Measurements from ENCODE around the gene SORCS1. TPM values are rescaled to one million over a fixed set of nuclear protein-coding genes. Genes with fewer than 3 reads are reported as not detected.
A peak's percentile ranks its signal among the peaks of the same experiment; 100 is the strongest.

The SORCS1 gene
- total RNA-seq, 1 experiment from 2014 or later: not detected

- H3K27ac Mint-ChIP-seq (ENCODE audit: unreplicated experiment): no peak overlapping the region
- no peaks in the 10 kb centered on the region for H3K36me3 ChIP-seq (ENCODE audit: control insufficient read depth, insufficient read depth, low read length)
- H3K4me3 Mint-ChIP-seq (ENCODE audit: unreplicated experiment): no peak overlapping the region
- H3K9me3 ChIP-seq: no peaks in the 10 kb centered on the region
- intact Hi-C loops (cut with micrococcal nuclease; ENCODE audit: unreplicated experiment): loop anchor here (5.0 kb wide), 1 partner anchor 347 kb away; no protein-coding TSS in a partner anchor
- ChIA-PET CTCF (no interaction called here), POLR2A (no interaction called here)
- no TSS peak for BruUV-seq (replicated peaks)
- no peaks in the 10 kb centered on the region for H3K36me3 Mint-ChIP-seq (ENCODE audit: insufficient read depth, unreplicated experiment)
- H3K4me3 ChIP-seq (ENCODE audit: low read depth, low read length): no peak overlapping the region
- TF ChIP-seq CTCF (IDR thresholded peaks at IDR 0.05; ENCODE audit: insufficient read depth in 1 of 2, low read depth in 1 of 2, low read length in 1 of 2, severe bottlenecking in 1 of 2, unreplicated experiment in 1 of 2): peak; percentile 26 to 38
- peak in 1 of 2 experiments; percentile 25 for DNase-seq
- H3K27me3 Mint-ChIP-seq (ENCODE audit: insufficient read depth, unreplicated experiment): peaks cover 3% of the 10 kb centered on the region
- H3K9me3 Mint-ChIP-seq (ENCODE audit: unreplicated experiment): no peaks in the 10 kb centered on the region
- no peaks in the 10 kb centered on the region for H3K27me3 ChIP-seq (replicated peaks; ENCODE audit: control insufficient read depth, insufficient read depth, low read length)
- H3K4me1 ChIP-seq: no peaks in the 10 kb centered on the region
- H3K4me1 Mint-ChIP-seq (ENCODE audit: low read depth, unreplicated experiment): no peaks in the 10 kb centered on the region
Observed at GRCh38 chr10:106795619-106796018, 368.9 kb downstream of the SORCS1 start.

GRCh38 chr10:106793617-106794016 lies 370.9 kb downstream of the SORCS1 start:
- ChIA-PET POLR2A (no interaction called here), CTCF (no interaction called here)
- intact Hi-C loops (cut with micrococcal nuclease; ENCODE audit: unreplicated experiment): no loop called here
- no peak for DNase-seq
- Histone ChIP-seq H3K4me1 (no peaks in the 10 kb centered on the region), H3K9me3 (no peaks in the 10 kb centered on the region), H3K27me3 (replicated peaks; ENCODE audit: control insufficient read depth, insufficient read depth, low read length) (no peaks in the 10 kb centered on the region), H3K36me3 (ENCODE audit: control insufficient read depth, insufficient read depth, low read length) (no peaks in the 10 kb centered on the region), H3K4me3 (ENCODE audit: low read depth, low read length) (no peak overlapping the region)
- H3K4me3 Mint-ChIP-seq (ENCODE audit: unreplicated experiment): no peak overlapping the region
- TF ChIP-seq CTCF (IDR thresholded peaks at IDR 0.05; ENCODE audit: insufficient read depth in 1 of 2, low read depth in 1 of 2, low read length in 1 of 2, severe bottlenecking in 1 of 2, unreplicated experiment in 1 of 2): no peak
- no peak overlapping the region for H3K27ac Mint-ChIP-seq (ENCODE audit: unreplicated experiment)
- H3K27me3 Mint-ChIP-seq (ENCODE audit: insufficient read depth, unreplicated experiment): peaks cover 7% of the 10 kb centered on the region
- BruUV-seq (replicated peaks): no TSS peak
- H3K4me1 Mint-ChIP-seq (ENCODE audit: low read depth, unreplicated experiment): no peaks in the 10 kb centered on the region
- no peaks in the 10 kb centered on the region for H3K36me3 Mint-ChIP-seq (ENCODE audit: insufficient read depth, unreplicated experiment)
- no peaks in the 10 kb centered on the region for H3K9me3 Mint-ChIP-seq (ENCODE audit: unreplicated experiment)

- no peaks in the 10 kb centered on the region for H3K4me1 Mint-ChIP-seq (ENCODE audit: low read depth, unreplicated experiment)
- Histone ChIP-seq H3K9me3 (no peaks in the 10 kb centered on the region), H3K27me3 (replicated peaks; ENCODE audit: control insufficient read depth, insufficient read depth, low read length) (no peaks in the 10 kb centered on the region), H3K4me1 (no peaks in the 10 kb centered on the region), H3K4me3 (ENCODE audit: low read depth, low read length) (no peak overlapping the region), H3K36me3 (ENCODE audit: control insufficient read depth, insufficient read depth, low read length) (no peaks in the 10 kb centered on the region)
- BruUV-seq (replicated peaks): no TSS peak
- no peak for TF ChIP-seq CTCF (IDR thresholded peaks at IDR 0.05; ENCODE audit: insufficient read depth in 1 of 2, low read depth in 1 of 2, low read length in 1 of 2, severe bottlenecking in 1 of 2, unreplicated experiment in 1 of 2)
- no peak overlapping the region for H3K4me3 Mint-ChIP-seq (ENCODE audit: unreplicated experiment)
- CTCF ChIA-PET: no interaction called here
- H3K27me3 Mint-ChIP-seq (ENCODE audit: insufficient read depth, unreplicated experiment): peaks cover 4% of the 10 kb centered on the region
- no peak for DNase-seq
- peaks cover 4% of the 10 kb centered on the region for H3K9me3 Mint-ChIP-seq (ENCODE audit: unreplicated experiment)
- POLR2A ChIA-PET: no interaction called here
- no peak overlapping the region for H3K27ac Mint-ChIP-seq (ENCODE audit: unreplicated experiment)
- H3K36me3 Mint-ChIP-seq (ENCODE audit: insufficient read depth, unreplicated experiment): no peaks in the 10 kb centered on the region
- intact Hi-C loops (cut with micrococcal nuclease; ENCODE audit: unreplicated experiment): loop anchor here (10.0 kb wide), 1 partner anchor 85 kb away; no protein-coding TSS in a partner anchor
Observed at GRCh38 chr10:106789623-106790022, 374.9 kb downstream of the SORCS1 start.

Data from Caco-2 (cell line).